GM18511 (cell line): Measurements from ENCODE around the gene GLIPR2.
A peak's percentile ranks its signal among the peaks of the same experiment; 100 is the strongest.

Experiments used
- ATAC-seq: cut with Tn5 transposase; IDR thresholded peaks from one replicate; pipeline ENCODE4 v1.9.1; 2021; ENCODE audit warnings: mild to moderate bottlenecking, moderate library complexity; ENCODE audit not compliant: unreplicated experiment

The GLIPR2 gene

DNA sequence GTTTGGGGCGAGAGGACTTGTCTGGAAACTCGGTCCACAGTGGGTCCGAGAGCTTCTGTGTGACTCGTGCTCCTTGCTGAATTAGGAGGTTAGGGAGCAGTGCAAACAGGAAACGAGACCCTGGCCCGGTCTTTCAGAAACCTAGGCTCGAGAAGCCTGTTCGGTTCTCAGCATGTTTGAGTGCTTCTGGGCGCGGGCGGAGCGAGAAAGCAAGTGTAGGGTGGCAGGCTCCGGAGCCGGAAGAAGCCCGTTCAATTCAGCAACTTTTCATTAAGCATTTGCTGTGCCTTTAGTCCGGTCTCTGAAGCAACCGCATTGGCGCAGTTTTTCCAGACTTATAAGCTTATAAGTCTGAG lies 54.7 kb downstream of the GLIPR2 start:
- peak; percentile 17 for ATAC-seq

DNA sequence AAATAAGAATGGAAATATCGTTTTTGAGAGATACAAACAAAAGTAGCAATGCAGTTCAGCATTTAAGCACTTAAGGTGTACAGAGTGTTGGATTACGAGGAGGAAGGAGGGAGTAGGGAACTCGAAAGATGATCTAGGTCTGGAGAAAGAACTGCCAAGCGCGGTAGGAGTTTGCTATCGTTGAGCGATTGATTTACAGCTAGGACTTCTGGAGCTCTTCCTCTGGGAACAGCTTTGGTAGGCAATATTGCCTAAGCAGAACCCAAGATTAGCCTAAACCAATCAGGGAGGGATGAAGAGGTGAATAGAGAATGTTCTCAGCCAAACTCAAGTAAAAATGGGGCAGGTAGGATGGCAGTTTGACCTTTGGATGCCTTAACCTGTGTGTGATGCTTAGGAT lies 55.2 kb downstream of the GLIPR2 start:
- ATAC-seq = no peak

DNA sequence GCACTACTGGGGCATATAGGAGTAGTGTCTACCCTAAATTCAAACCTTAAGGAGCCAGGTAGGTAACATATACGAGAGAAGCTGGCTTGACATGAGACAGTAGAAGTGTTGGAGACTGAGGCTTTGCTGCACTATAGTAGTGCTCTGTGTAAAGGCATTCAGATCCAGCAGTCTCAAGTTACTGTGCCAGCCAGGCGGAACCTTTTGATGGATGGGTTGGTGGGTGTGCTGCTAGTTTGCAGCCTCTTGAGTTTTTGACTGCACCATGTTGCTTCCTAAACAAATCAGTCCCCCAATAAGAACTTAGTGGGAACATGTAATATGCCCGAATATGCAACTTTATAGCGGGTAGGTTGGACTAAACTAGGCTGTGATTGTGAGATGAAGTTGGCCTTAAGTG lies 55.7 kb downstream of the GLIPR2 start:
- no peak for ATAC-seq

DNA sequence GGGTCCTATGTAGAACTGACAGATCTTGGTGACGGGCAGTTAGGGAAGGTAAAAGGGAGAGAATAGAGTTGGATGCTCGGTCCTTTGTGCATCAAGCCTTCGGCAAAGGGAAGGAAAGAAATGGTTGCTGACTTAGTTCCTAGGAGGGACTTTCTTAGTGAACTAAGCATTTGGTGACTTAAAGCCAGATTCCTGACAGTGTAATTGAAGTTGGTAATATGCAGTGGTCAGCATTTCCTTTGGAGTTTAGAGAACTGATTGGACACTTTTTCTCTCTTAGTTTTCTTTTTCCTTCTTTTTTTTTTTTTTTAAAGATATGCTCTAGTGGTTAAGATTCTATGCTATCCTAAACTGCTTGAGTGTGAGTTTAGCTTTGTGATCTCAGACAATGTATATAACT lies 56.5 kb downstream of the GLIPR2 start:
- no peak for ATAC-seq

DNA sequence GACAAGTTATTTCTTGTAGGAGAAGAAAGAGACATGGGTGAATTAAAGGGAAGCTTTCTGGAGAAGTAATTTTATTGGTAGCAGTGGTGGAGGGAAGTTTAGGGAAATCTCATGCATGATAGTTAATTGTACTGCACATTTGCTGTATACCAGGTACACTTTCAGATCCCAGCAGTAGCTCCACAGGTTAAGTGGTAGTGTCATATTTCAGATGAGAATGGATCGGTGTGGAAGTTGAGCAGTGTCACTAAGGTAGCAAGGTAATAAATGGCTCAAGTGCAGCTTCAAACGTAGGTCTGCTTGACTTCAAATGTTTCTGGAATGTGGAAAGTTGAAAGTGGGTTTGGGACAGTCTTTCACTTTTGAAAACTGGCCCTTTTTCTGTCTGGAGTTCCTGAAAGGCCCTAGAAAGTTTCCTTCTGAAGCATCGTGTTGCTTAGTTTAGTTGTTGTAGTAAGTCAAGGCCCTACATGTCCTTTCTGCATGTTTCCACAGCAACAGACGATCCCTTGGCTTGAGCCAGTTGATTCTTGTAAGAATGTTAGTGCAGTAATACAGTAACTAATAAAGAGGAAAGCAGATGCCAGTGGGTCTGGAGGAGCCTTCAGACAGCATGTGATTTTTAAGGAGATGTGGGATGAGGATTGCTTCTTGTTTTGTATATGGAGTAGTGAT lies 57.9 kb downstream of the GLIPR2 start:
- ATAC-seq = no peak

DNA sequence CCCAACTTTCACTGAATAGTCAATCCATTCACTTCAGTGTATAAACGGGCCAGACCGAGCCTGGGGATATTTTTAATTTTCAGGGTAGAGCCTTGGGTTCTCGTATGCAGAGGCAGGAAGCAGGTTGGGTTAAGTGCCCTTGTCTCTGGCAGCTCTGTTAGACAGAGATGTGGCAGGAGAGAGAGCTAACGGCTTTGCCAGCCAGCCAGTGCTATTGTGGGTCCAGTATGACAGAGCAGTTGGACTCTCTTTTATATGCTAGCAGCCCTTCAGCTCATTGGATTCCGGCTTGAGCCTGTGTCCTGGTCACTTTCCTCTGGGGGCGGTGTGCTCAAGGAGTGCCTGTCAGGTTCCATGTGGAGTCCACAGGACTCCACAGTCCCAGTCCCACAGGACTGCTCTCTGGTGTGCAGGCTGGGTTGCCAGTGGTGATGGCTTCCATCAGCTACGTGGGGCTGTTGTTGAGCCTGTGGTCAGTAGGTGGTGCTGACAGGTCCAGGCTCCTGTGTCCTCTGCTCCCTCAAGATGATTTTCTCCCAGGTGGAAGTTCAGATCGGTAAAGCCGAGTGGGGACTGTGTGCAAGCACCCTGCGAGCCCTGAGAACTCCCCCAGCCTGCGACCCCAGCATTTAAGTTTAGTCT lies 68.5 kb downstream of the GLIPR2 start:
- ATAC-seq = no peak

DNA sequence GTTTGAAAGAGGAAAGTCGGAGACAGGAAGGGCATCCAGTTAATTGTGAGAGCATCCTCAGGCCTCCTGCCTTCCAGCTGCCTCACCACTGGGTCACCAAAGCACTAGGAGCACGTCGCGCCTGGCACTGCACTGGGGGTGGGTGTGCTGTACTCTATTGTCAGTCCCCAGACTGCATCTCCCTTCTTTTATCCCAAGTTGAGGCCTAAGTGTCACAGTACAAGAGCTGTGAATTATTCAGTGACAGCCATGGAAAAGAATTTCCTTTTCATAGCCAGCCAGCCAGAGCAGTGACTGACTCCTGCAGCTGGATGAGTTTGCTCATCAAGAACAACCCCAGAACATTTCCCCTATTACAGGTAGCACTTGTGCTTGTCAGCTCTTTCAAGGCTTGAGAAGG lies 70.5 kb downstream of the GLIPR2 start:
- no peak for ATAC-seq

DNA sequence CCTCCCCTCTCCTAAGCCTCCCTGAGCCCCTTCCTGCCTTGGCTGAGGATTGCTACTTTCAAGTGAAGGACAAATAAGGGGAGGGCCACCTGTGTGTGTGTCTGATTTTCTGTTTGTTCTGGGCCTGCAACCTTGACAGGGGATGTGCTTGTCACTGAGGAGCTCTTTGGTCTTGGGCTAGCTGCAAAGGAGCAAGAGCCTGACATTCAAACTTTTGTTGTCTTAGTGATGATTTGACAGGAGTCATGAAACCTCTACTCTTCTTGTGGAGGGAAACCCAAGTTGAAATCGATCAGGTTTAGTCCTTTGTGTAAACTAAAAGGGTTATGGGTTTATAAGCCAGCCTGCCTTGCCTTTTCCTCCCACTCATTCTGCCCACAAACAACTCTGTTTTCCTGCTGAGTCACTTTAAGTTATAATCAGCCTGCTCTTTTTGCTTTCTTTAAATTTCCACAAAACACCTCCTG lies 71.0 kb downstream of the GLIPR2 start:
- no peak for ATAC-seq

DNA sequence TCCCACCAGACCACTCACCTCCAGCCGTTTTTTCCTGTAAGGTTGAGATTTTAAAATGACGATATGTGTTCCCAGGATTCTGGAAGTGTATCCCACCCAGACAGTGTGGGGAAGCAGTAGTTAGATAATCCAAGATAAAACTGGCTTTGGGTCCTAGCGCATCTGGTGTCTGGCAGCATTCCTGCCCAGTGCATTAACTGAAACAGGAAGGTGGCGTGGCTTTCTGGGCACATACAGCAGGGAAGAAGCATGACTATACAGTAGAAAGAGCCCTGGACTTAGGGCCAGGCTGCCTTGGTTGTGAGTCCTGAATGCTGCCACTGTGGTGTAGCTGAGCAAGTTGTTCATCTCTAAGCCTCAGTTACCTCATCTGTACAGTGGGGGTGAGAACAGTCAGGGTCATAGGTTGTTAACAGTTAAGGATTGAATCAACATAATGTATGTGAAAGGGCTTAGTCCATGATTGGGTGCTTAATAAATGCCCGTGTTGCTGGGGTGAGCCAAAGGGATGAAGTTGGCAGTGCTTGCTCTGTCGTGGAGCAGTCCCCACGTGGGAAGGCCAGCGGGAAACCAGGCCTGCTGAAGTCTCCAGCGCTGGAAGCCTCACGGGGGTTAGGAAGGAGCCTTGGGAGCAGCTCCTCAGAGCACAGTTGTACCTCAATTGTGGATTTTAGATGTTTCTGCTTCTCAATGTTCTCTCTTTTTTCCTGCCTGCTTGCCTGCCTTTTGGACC lies 72.2 kb downstream of the GLIPR2 start:
- ATAC-seq = no peak

DNA sequence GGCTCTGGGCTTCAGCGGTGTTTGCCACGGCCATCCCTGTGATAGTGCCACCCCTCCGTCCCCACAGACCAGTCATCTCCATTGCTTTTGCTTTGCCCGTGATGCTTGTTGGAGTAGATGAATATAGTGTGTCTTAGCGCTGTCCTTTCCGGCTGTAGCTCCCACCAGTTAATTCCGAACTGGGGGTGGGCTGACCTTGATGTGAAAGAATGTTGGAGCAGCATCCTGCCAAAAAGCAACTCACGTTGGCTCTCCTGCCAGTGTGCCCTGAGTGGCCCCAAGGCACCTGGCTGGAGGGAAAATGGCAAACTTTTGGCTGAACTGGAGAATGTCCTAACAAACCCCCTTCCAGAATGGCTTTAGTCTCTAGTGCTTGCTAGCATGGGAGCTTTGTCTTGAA lies 74.2 kb downstream of the GLIPR2 start:
- no peak for ATAC-seq

DNA sequence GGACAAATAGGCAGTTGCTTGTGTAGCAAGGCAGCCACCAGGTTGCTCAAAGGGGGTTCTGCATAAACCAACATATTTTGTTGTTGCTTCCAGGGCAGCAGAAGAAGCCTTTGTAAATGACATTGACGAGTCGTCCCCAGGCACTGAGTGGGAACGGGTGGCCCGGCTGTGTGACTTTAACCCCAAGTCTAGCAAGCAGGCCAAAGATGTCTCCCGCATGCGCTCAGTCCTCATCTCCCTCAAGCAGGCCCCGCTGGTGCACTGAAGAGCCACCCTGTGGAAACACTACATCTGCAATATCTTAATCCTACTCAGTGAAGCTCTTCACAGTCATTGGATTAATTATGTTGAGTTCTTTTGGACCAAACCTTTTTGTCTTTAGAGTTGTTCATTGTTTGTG lies 75.0 kb downstream of the GLIPR2 start:
- no peak for ATAC-seq

DNA sequence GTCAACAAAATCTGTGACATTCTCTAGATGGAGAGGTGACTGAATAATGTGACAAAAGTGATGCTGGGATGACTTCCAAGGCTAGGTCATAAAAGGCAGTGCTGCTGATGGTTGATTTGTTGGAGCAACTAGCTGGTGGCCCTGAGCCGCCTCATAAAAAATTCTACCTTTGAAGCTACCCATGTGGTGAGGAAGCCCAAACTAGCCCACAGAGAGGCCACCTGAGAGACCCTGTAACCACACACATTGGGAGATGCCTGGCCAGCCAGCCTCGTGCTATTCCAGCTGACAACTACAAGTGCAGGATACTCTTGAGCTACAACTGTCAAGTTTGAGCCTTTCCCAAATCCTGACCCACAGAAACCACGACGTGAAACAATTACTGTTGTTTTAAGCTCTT lies 76.9 kb downstream of the GLIPR2 start:
- no peak for ATAC-seq
